H9 (cell line): ENCODE results near the gene MOCOS. TPM values are rescaled to one million over a fixed set of nuclear protein-coding genes. Genes with fewer than 3 reads are reported as not detected.

Experiments
- DNase-seq: peaks from one replicate; pipeline ENCODE4 v3.0.0-alpha.2; 2017
- H2AFZ ChIP-seq: one replicate; pipeline ENCODE4 v1.6.1; 2013; ENCODE audit warnings: mild to moderate bottlenecking, low read length, control low read depth, moderate library complexity
- H2AK5ac ChIP-seq: 2 replicates; pipeline ENCODE4 v1.6.1; 2013; ENCODE audit warnings: low read length, control low read depth, mixed read lengths; ENCODE audit not compliant: insufficient read length
- H2BK120ac ChIP-seq: one replicate; pipeline ENCODE4 v1.6.1; 2013; ENCODE audit warnings: low read depth, mild to moderate bottlenecking, low read length, control low read depth, inconsistent platforms; ENCODE audit not compliant: poor library complexity, severe bottlenecking
- H2BK12ac ChIP-seq: 2 replicates; pipeline ENCODE4 v1.6.1; 2013; ENCODE audit warnings: low read length, control low read depth, mixed read lengths, low read depth; ENCODE audit not compliant: insufficient read length
- H2BK15ac ChIP-seq: 2 replicates; pipeline ENCODE4 v1.6.1; 2013; ENCODE audit warnings: low read depth, low read length, control low read depth
- H2BK20ac ChIP-seq: one replicate; pipeline ENCODE4 v1.6.1; 2013; ENCODE audit warnings: low read depth, mild to moderate bottlenecking, low read length, control low read depth, inconsistent platforms; ENCODE audit not compliant: poor library complexity, severe bottlenecking
- H2BK5ac ChIP-seq: 2 replicates; pipeline ENCODE4 v1.6.1; 2013; ENCODE audit warnings: low read length, control low read depth, mixed read lengths; ENCODE audit not compliant: insufficient read length
- H3K14ac ChIP-seq: 2 replicates; pipeline ENCODE4 v1.6.1; 2013; ENCODE audit warnings: low read length, control low read depth; ENCODE audit not compliant: insufficient read depth
- H3K18ac ChIP-seq: 2 replicates; pipeline ENCODE4 v1.6.1; 2013; ENCODE audit warnings: low read depth, mild to moderate bottlenecking, mixed read lengths, low read length, control low read depth; ENCODE audit not compliant: insufficient read length
- H3K23ac ChIP-seq: 2 replicates; pipeline ENCODE4 v1.6.1; 2013; ENCODE audit warnings: low read length, control low read depth, mixed read lengths, low read depth; ENCODE audit not compliant: insufficient read length
- H3K23me2 ChIP-seq: 2 replicates; pipeline ENCODE4 v1.6.1; 2013; ENCODE audit warnings: low read depth, mild to moderate bottlenecking, mixed read lengths, low read length, control low read depth; ENCODE audit not compliant: insufficient read length, poor library complexity, severe bottlenecking
- H3K27ac ChIP-seq: 2 replicates; pipeline ENCODE4 v1.5.1; 2013; ENCODE audit warnings: low read length, control low read depth, mixed read lengths, low read depth; ENCODE audit not compliant: insufficient read length
- H3K27me3 ChIP-seq: 2 replicates; pipeline ENCODE4 v1.6.1; 2013; ENCODE audit warnings: low read length, control low read depth, inconsistent platforms; ENCODE audit not compliant: insufficient read depth
- H3K4ac ChIP-seq: 2 replicates; pipeline ENCODE4 v1.6.1; 2013; ENCODE audit warnings: low read depth, mild to moderate bottlenecking, control low read depth, inconsistent platforms, low read length, moderate library complexity
- H3K4me1 ChIP-seq: 2 replicates; pipeline ENCODE4 v1.6.1; 2013; ENCODE audit warnings: low read length, control low read depth, inconsistent platforms; ENCODE audit not compliant: insufficient read depth
- H3K4me2 ChIP-seq: 2 replicates; pipeline ENCODE4 v1.6.1; 2013; ENCODE audit warnings: low read length, control low read depth, mixed read lengths; ENCODE audit not compliant: insufficient read length, insufficient read depth
- H3K56ac ChIP-seq: 2 replicates; pipeline ENCODE4 v1.6.1; 2013; ENCODE audit warnings: low read depth, mild to moderate bottlenecking, mixed read lengths, low read length, control low read depth; ENCODE audit not compliant: insufficient read length
- H3K79me1 ChIP-seq: 2 replicates; pipeline ENCODE4 v1.6.1; 2013; ENCODE audit warnings: low read depth, mild to moderate bottlenecking, moderate library complexity, low read length, control low read depth, inconsistent platforms; ENCODE audit not compliant: insufficient read depth, poor library complexity, severe bottlenecking
- H3K79me2 ChIP-seq: 2 replicates; pipeline ENCODE4 v1.6.1; 2013; ENCODE audit warnings: low read length, control low read depth, inconsistent platforms; ENCODE audit not compliant: insufficient read depth
- H3K9ac ChIP-seq: 2 replicates; pipeline ENCODE4 v1.6.1; 2013; ENCODE audit warnings: low read length, control low read depth, mixed read lengths; ENCODE audit not compliant: insufficient read length; ENCODE audit errors: extremely low read depth
- H3K9me3 ChIP-seq: one replicate; pipeline ENCODE4 v1.6.1; 2013; ENCODE audit warnings: low read depth, low read length, inconsistent platforms; ENCODE audit not compliant: control insufficient read depth
- H3T11ph ChIP-seq: one replicate; pipeline ENCODE4 v1.6.1; 2013; ENCODE audit warnings: mild to moderate bottlenecking, low read length, control low read depth, inconsistent platforms
- H4K20me1 ChIP-seq: one replicate; pipeline ENCODE4 v1.6.1; 2013; ENCODE audit not compliant: control insufficient read depth, insufficient read length, insufficient read depth
- H4K5ac ChIP-seq: 2 replicates; pipeline ENCODE4 v1.6.1; 2013; ENCODE audit warnings: low read depth, mild to moderate bottlenecking, mixed read lengths, low read length, control low read depth; ENCODE audit not compliant: insufficient read length
- H4K8ac ChIP-seq: replicated peaks from 2 replicates; pipeline ENCODE4 v1.6.1; 2013; ENCODE audit warnings: low read length, control low read depth, mixed read lengths, low read depth; ENCODE audit not compliant: insufficient read length
- H4K91ac ChIP-seq: 2 replicates; pipeline ENCODE4 v1.6.1; 2013; ENCODE audit warnings: low read depth, mild to moderate bottlenecking, moderate library complexity, mixed read lengths, low read length, control low read depth; ENCODE audit not compliant: insufficient read length
- H3K27ac Mint-ChIP-seq, 3 experiments: 2 replicates in 2 of 3; 3 replicates in 1 of 3; pipeline ENCODE4 v1.8.0; 2020 to 2021; ENCODE audit warnings: mixed read lengths in 3 of 3, mild to moderate bottlenecking in 1 of 3, moderate library complexity in 1 of 3
- H3K27me3 Mint-ChIP-seq: 2 replicates; pipeline ENCODE4 v1.8.0; 2021; ENCODE audit warnings: low read depth, mild to moderate bottlenecking, moderate library complexity, mixed read lengths
- H3K36me3 Mint-ChIP-seq, 3 experiments: 2 replicates in 2 of 3; 3 replicates in 1 of 3; pipeline ENCODE4 v1.8.0; 2020 to 2021; ENCODE audit warnings: low read depth in 3 of 3, mixed read lengths in 3 of 3; ENCODE audit not compliant: insufficient read depth in 1 of 3
- H3K4me1 Mint-ChIP-seq, 2 experiments: 2 replicates each; pipeline ENCODE4 v1.8.0; 2020; ENCODE audit warnings: mixed read lengths in 2 of 2
- H3K4me3 Mint-ChIP-seq, 2 experiments: 2 replicates in 1 of 2; 3 replicates in 1 of 2; pipeline ENCODE4 v1.8.0; 2020 to 2021; ENCODE audit warnings: mild to moderate bottlenecking in 2 of 2, mixed read lengths in 2 of 2, moderate library complexity in 1 of 2
- H3K9me3 Mint-ChIP-seq, 2 experiments: 2 replicates in 1 of 2; 3 replicates in 1 of 2; pipeline ENCODE4 v1.8.0; 2020; ENCODE audit warnings: mild to moderate bottlenecking in 2 of 2, mixed read lengths in 2 of 2, moderate library complexity in 1 of 2
- CTCF ChIP-seq: fragments of 200-600 bp; sonication (generic); conservative IDR thresholded peaks from 3 replicates; pipeline ENCODE4 v1.8.0; 2021; ENCODE audit warnings: antibody characterized with exemption, mild to moderate bottlenecking
- WGBS: extraction: QIAGEN DNeasy Blood & Tissue Kit; methylation state at CpG from one replicate; pipeline ENCODE4 v1.1.7; 2013; ENCODE audit warnings: missing lambda C conversion rate, low lambda C conversion rate, mixed read lengths; ENCODE audit not compliant: insufficient read length; ENCODE audit errors: extremely low coverage; 5-methylcytosine and 5-hydroxymethylcytosine counted together
- total RNA-seq: library from RNA; stranded (reverse); gene quantifications from 2 replicates; pipeline ENCODE4 v1.2.1, GENCODE V29; 2021

Gene MOCOS
- total RNA-seq, 1 experiment from 2014 or later = 6.0 TPM

- Histone ChIP-seq H3K27me3 (peaks cover 4% of the 10 kb centered on the region; the same call in 1 of the 2 replicates), H3K18ac (no peak overlapping the region), H3K4me1 (no peaks in the 10 kb centered on the region), H3K14ac (no peak overlapping the region), H4K20me1 (no peaks in the 10 kb centered on the region), H3T11ph (no peak overlapping the region), H2AK5ac (no peak overlapping the region), H3K79me2 (no peaks in the 10 kb centered on the region), H3K23ac (no peak overlapping the region), H3K9me3 (no peaks in the 10 kb centered on the region), H4K8ac (no peak overlapping the region), H4K91ac (no peak overlapping the region), H3K4ac (no peak overlapping the region), H3K79me1 (no peaks in the 10 kb centered on the region), H3K9ac (no peak overlapping the region), H2BK120ac (no peak overlapping the region), H4K5ac (no peak overlapping the region), H2AFZ (no peak overlapping the region), H3K56ac (no peak overlapping the region), H3K23me2 (peaks cover 15% of the 10 kb centered on the region), H3K27ac (no peak overlapping the region), H2BK15ac (no peak overlapping the region), H2BK20ac (no peak overlapping the region), H3K4me2 (no peak overlapping the region), H2BK5ac (no peak overlapping the region), H2BK12ac (no peak overlapping the region)
- no peak for DNase-seq
- Mint-ChIP-seq H3K4me1 (peaks cover 9 to 24% of the 10 kb centered on the region in 2 experiments), H3K9me3 (no peaks in the 10 kb centered on the region), H3K4me3 (no peak overlapping the region), H3K27me3 (peaks cover 47% of the 10 kb centered on the region), H3K36me3 (peaks cover 0 to 3% (median 0%) of the 10 kb centered on the region in 3 experiments; a peak in 3 of 7 replicates), H3K27ac (no peak overlapping the region)
- no peak for TF ChIP-seq CTCF
- no CpG with 5 or more reads among the region's 5 CpGs for WGBS
Observed at GRCh38 chr18:36301884-36302283, 114.6 kb downstream of the MOCOS start.
